Right ventricle myocardium inferior (tissue), 1 donor: ENCODE data around the gene CCNJL. TPM values are rescaled to one million over a fixed set of nuclear protein-coding genes. Genes with fewer than 3 reads are reported as not detected.

Experiments
- total RNA-seq: library from RNA; stranded (reverse); fragmentation: NEBNext Ultra II Directional; extraction: Animal tissue kit (Norgen Biotek cat#: 25700); gene quantifications from one replicate; pipeline ENCODE4 v1.2.1, GENCODE V29; 2021
- donor health status: DM: no; HTN: yes; CAD: no; lungs with severe emphysema.

Gene CCNJL
- total RNA-seq, 1 donor from 2014 or later: 10.2 TPM

Other genes starting within 250 kb of the CCNJL start
- gene PWWP2A, start 193.1 kb downstream of the CCNJL start, total RNA-seq: 13.2 TPM
- 3.5 TPM for gene FABP6, start 83.1 kb downstream of the CCNJL start, total RNA-seq
- gene C1QTNF2, start 58.1 kb upstream of the CCNJL start, total RNA-seq: 1.5 TPM
- gene FAM200C, start 87.5 kb upstream of the CCNJL start, total RNA-seq: 4.2 TPM
- gene SLU7, start 106.5 kb upstream of the CCNJL start, total RNA-seq: 46.9 TPM
- 1.4 TPM for gene PTTG1, start 109.3 kb upstream of the CCNJL start, total RNA-seq